Activated CD4-positive, CD25-positive, alpha-beta regulatory T cell treated with anti-CD3 and anti-CD28 coated beads, Interleukin-2, amount 50 U/mL, for 16 hours (primary cell): ENCODE results near the gene TUBA1C.

ENCODE experiments used
- DNase-seq: peaks from one replicate; pipeline ENCODE4 v3.0.0-alpha.2; 2020; ENCODE audit warnings: low read depth, low spot score

TUBA1C gene

GRCh38 chr12:49283541-49284429 lies 18.9 kb downstream of the TUBA1C start:
- DNase-seq: no peak

GRCh38 chr12:49284672-49285071 lies 19.8 kb downstream of the TUBA1C start:
- DNase-seq: no peak

- DNase-seq: no peak
Measured at GRCh38 chr12:49287876-49288275, 23.0 kb downstream of the TUBA1C start.

- peak; percentile 42 for DNase-seq
Measured at GRCh38 chr12:49288412-49288853, 23.6 kb downstream of the TUBA1C start.

- no peak for DNase-seq
Measured at GRCh38 chr12:49288922-49289555, 24.2 kb downstream of the TUBA1C start.

- DNase-seq: no peak
Measured at GRCh38 chr12:49292729-49293055, 27.8 kb downstream of the TUBA1C start.

- no peak for DNase-seq
Measured at GRCh38 chr12:49293056-49293956, 28.4 kb downstream of the TUBA1C start.

- DNase-seq: no peak
Measured at GRCh38 chr12:49294086-49294803, 29.4 kb downstream of the TUBA1C start.

GRCh38 chr12:49294804-49295081 lies 29.9 kb downstream of the TUBA1C start:
- DNase-seq: no peak

- DNase-seq: no peak
Measured at GRCh38 chr12:49295082-49295936, 30.4 kb downstream of the TUBA1C start, which contains the start of gene PRPH. Gene PRPH (plus strand): TSS chr12:49295147. CDS start chr12:49295201, 54 bp downstream.

- DNase-seq: peak; percentile 16
Measured at GRCh38 chr12:49296034-49296835, 31.4 kb downstream of the TUBA1C start.

GRCh38 chr12:49296836-49297694 lies 32.2 kb downstream of the TUBA1C start:
- no peak for DNase-seq

- no peak for DNase-seq
Measured at GRCh38 chr12:49297695-49298060, 32.8 kb downstream of the TUBA1C start.

- DNase-seq: no peak
Measured at GRCh38 chr12:49298160-49298559, 33.3 kb downstream of the TUBA1C start.

GRCh38 chr12:49301760-49302159 lies 36.9 kb downstream of the TUBA1C start:
- no peak for DNase-seq

- DNase-seq: no peak
Measured at GRCh38 chr12:49304161-49304560, 39.3 kb downstream of the TUBA1C start.

GRCh38 chr12:49305762-49306510 lies 41.1 kb downstream of the TUBA1C start:
- no peak for DNase-seq

GRCh38 chr12:49309386-49309785 lies 44.5 kb downstream of the TUBA1C start:
- no peak for DNase-seq
